ENCODE results near the gene GPC5. TPM values are rescaled to one million over a fixed set of nuclear protein-coding genes. Genes with fewer than 3 reads are reported as not detected.

GPC5 gene
- total and polyA plus RNA-seq, 2 of the 13 experiments (the other 11 are each of a cell fraction or from before 2014, with no cell fraction given): 0.02 to 0.07 TPM

DNA sequence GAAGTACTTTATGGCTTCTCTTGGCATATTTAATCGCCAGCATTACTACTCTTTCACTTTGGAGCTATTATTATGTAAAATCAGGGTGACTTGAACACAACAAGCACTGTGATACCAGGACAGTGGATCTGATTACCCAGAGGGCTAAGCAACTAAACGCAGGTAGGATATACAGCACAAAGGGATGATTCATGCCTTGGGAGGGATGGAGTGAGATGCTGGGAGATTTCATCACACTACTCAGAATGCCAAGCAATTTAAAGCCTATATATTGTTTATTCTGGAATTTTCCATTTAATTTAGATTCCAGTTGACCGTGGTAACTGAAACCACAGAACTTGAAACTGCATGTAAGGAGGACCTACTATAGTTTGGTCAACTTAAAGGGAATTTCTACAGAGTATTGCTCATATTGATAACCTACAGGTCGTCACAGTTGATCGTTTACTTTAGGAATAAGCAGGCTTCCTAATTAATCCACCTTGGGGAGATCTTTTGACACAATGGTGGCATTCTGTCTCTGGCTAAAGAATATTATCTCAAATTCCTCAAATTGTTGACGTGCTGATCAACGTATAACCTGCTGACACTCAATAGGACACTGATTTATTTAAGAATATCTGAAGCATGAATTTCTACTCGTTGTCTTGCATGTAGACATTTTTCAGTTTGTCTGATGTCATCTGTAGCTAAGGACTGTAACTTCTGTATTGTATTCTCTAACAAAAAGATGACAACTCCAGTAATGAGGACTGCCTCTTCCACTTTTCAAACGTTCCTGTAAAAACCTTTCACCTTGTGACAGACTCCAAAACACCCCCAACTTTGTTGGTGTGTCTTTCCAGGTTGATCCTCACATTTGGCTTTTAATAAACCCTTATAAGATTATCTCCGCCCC is 254.2 kb downstream of the GPC5 start:
- BruUV-seq (replicated peaks): no TSS peak
- TF ChIP-seq TCF7 (IDR thresholded peaks at IDR 0.05; ENCODE audit: low read depth) (no peak), RORA (CRISPR knock-in tag; IDR thresholded peaks at IDR 0.05) (no peak), POLR2G (IDR thresholded peaks at IDR 0.05; ENCODE audit: low read depth, low read length) (no peak), ZNF746 (CRISPR knock-in tag; IDR thresholded peaks at IDR 0.05) (no peak), TP53 (CRISPR knock-in tag; conservative IDR thresholded peaks at IDR 0.05) (no peak), ZSCAN20 (CRISPR knock-in tag; IDR thresholded peaks at IDR 0.05; ENCODE audit: borderline replicate concordance) (no peak), ZNF552 (CRISPR knock-in tag; IDR thresholded peaks at IDR 0.05; ENCODE audit: borderline replicate concordance) (no peak), ZNF335 (CRISPR knock-in tag; IDR thresholded peaks at IDR 0.05) (no peak), ZFP36 (IDR thresholded peaks at IDR 0.05; ENCODE audit: borderline replicate concordance, low read depth, low read length, partially characterized antibody) (no peak), SCMH1 (CRISPR knock-in tag; IDR thresholded peaks at IDR 0.05; ENCODE audit: borderline replicate concordance) (no peak), HOXA3 (CRISPR knock-in tag; IDR thresholded peaks at IDR 0.05) (no peak), ZBTB1 (CRISPR knock-in tag; IDR thresholded peaks at IDR 0.05; ENCODE audit: borderline replicate concordance) (no peak), ZBTB38 (CRISPR knock-in tag; IDR thresholded peaks at IDR 0.05) (no peak), ZNF615 (CRISPR knock-in tag; IDR thresholded peaks at IDR 0.05; ENCODE audit: borderline replicate concordance) (no peak)
- TF ChIP-seq, protein P1, sequence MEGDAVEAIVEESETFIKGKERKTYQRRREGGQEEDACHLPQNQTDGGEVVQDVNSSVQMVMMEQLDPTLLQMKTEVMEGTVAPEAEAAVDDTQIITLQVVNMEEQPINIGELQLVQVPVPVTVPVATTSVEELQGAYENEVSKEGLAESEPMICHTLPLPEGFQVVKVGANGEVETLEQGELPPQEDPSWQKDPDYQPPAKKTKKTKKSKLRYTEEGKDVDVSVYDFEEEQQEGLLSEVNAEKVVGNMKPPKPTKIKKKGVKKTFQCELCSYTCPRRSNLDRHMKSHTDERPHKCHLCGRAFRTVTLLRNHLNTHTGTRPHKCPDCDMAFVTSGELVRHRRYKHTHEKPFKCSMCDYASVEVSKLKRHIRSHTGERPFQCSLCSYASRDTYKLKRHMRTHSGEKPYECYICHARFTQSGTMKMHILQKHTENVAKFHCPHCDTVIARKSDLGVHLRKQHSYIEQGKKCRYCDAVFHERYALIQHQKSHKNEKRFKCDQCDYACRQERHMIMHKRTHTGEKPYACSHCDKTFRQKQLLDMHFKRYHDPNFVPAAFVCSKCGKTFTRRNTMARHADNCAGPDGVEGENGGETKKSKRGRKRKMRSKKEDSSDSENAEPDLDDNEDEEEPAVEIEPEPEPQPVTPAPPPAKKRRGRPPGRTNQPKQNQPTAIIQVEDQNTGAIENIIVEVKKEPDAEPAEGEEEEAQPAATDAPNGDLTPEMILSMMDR (CRISPR knock-in tag; IDR thresholded peaks at IDR 0.05): no peak
- TF ChIP-seq, protein P2, sequence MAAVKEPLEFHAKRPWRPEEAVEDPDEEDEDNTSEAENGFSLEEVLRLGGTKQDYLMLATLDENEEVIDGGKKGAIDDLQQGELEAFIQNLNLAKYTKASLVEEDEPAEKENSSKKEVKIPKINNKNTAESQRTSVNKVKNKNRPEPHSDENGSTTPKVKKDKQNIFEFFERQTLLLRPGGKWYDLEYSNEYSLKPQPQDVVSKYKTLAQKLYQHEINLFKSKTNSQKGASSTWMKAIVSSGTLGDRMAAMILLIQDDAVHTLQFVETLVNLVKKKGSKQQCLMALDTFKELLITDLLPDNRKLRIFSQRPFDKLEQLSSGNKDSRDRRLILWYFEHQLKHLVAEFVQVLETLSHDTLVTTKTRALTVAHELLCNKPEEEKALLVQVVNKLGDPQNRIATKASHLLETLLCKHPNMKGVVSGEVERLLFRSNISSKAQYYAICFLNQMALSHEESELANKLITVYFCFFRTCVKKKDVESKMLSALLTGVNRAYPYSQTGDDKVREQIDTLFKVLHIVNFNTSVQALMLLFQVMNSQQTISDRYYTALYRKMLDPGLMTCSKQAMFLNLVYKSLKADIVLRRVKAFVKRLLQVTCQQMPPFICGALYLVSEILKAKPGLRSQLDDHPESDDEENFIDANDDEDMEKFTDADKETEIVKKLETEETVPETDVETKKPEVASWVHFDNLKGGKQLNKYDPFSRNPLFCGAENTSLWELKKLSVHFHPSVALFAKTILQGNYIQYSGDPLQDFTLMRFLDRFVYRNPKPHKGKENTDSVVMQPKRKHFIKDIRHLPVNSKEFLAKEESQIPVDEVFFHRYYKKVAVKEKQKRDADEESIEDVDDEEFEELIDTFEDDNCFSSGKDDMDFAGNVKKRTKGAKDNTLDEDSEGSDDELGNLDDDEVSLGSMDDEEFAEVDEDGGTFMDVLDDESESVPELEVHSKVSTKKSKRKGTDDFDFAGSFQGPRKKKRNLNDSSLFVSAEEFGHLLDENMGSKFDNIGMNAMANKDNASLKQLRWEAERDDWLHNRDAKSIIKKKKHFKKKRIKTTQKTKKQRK (IDR thresholded peaks at IDR 0.05; ENCODE audit: low read length): no peak
- TF ChIP-seq, protein P3, sequence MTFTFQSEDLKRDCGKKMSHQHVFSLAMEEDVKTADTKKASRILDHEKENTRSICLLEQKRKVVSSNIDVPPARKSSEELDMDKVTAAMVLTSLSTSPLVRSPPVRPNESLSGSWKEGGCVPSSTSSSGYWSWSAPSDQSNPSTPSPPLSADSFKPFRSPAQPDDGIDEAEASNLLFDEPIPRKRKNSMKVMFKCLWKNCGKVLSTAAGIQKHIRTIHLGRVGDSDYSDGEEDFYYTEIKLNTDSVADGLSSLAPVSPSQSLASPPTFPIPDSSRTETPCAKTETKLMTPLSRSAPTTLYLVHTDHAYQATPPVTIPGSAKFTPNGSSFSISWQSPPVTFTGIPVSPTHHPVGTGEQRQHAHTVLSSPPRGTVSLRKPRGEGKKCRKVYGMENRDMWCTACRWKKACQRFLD (CRISPR knock-in tag; IDR thresholded peaks at IDR 0.05; ENCODE audit: borderline replicate concordance): no peak

More for the DNA sequence above, 254.2 kb downstream of the GPC5 start:
- WGBS (ENCODE audit: low lambda C conversion rate): 2% methylated on average over 10 of the region's 10 CpGs
- no peaks in the 10 kb centered on the region for H3K79me2 ChIP-seq (ENCODE audit: insufficient read depth, low read length)
- H3K4me3 ChIP-seq (replicated peaks in 1 of 3; ENCODE audit: insufficient read depth in 1 of 3, low read depth in 2 of 3, low read length in 3 of 3): no peak overlapping the region
- no peaks in the 10 kb centered on the region for H3K36me3 ChIP-seq (replicated peaks in 1 of 2; ENCODE audit: control insufficient read depth in 1 of 2, insufficient read depth in 2 of 2, low read length in 2 of 2)
- DNase-seq (ENCODE audit: low spot score) (no peak), ATAC-seq (no peak), FAIRE-seq (no peak)
- no peak overlapping the region for H2AFZ ChIP-seq (ENCODE audit: low read length)
- ChIA-PET POLR2A (no interaction called here), CTCF (ENCODE audit: low intra/inter-chr PET ratio, low total read pairs) (no interaction called here)
- H4K20me1 ChIP-seq (ENCODE audit: insufficient read depth, low read length): no peaks in the 10 kb centered on the region
- in situ Hi-C loops (cut with HindIII; ENCODE audit: extremely low pct_ligation_motif_present, low pct_unique_long_range_greater_than_20kb): no loop called here
- no peaks in the 10 kb centered on the region for H3K9me3 ChIP-seq (ENCODE audit: low read length)
- no peak overlapping the region for H3K9ac ChIP-seq (ENCODE audit: insufficient read depth, low read depth, low read length)
- H3K27ac ChIP-seq (ENCODE audit: extremely low read length, insufficient read depth, low read length): no peak overlapping the region
- intact Hi-C loops (cut with micrococcal nuclease; ENCODE audit: unreplicated experiment): no loop called here
- H3K4me1 ChIP-seq (ENCODE audit: insufficient read depth, low read length): no peaks in the 10 kb centered on the region
- no peak overlapping the region for H3K4me2 ChIP-seq (ENCODE audit: low read depth, low read length)
- H3K27me3 ChIP-seq (ENCODE audit: control insufficient read depth in 1 of 2, insufficient read depth in 2 of 2, low read length in 2 of 2): no peaks in the 10 kb centered on the region

Data from HepG2 (cell line).